ENCODE measurements around the gene MRPL36.

The MRPL36 gene

GRCh38 chr5:1785062-1785461 is 14.6 kb downstream of the MRPL36 start:
- no peak overlapping the region for H3K4me3 Mint-ChIP-seq
- no peaks in the 10 kb centered on the region for H3K9me3 Mint-ChIP-seq
- no peak overlapping the region for H3K27ac Mint-ChIP-seq
- H3K4me1 Mint-ChIP-seq (ENCODE audit: low read depth in 2 of 2) = peaks cover 9 to 16% of the 10 kb centered on the region in 2 donors
- H3K27me3 Mint-ChIP-seq = peaks cover 9 to 12% of the 10 kb centered on the region in 2 donors
- H3K36me3 Mint-ChIP-seq (ENCODE audit: insufficient read depth) = no peaks in the 10 kb centered on the region
- no peak for DNase-seq
- ATAC-seq (replicated peaks) = peak; percentile 44

- Mint-ChIP-seq H3K9me3 (no peaks in the 10 kb centered on the region), H3K36me3 (ENCODE audit: insufficient read depth) (no peaks in the 10 kb centered on the region), H3K4me1 (ENCODE audit: low read depth in 2 of 2) (peaks cover 9 to 12% of the 10 kb centered on the region in 2 donors), H3K27ac (no peak overlapping the region), H3K4me3 (peak overlapping the region in 1 of 2 donors; percentile 12), H3K27me3 (peaks cover 9 to 12% of the 10 kb centered on the region in 2 donors)
- DNase-seq (no peak), ATAC-seq (replicated peaks) (no peak)
These were observed 15.2 kb downstream of the MRPL36 start for GRCh38 chr5:1784197-1785050.

GRCh38 chr5:1783216-1783554 is 16.5 kb downstream of the MRPL36 start:
- Mint-ChIP-seq H3K9me3 (no peaks in the 10 kb centered on the region), H3K4me3 (no peak overlapping the region), H3K27me3 (peaks cover 9 to 18% of the 10 kb centered on the region in 2 donors), H3K4me1 (ENCODE audit: low read depth in 2 of 2) (peaks cover 9 to 12% of the 10 kb centered on the region in 2 donors), H3K36me3 (ENCODE audit: insufficient read depth) (no peaks in the 10 kb centered on the region), H3K27ac (no peak overlapping the region)
- DNase-seq (no peak), ATAC-seq (replicated peaks) (no peak)

GRCh38 chr5:1782385-1783215 is 17.0 kb downstream of the MRPL36 start:
- peaks cover 12 to 22% of the 10 kb centered on the region in 2 donors for H3K27me3 Mint-ChIP-seq
- H3K27ac Mint-ChIP-seq = peak overlapping the region in 1 of 2 donors; percentile 91
- no peaks in the 10 kb centered on the region for H3K36me3 Mint-ChIP-seq (ENCODE audit: insufficient read depth)
- no peak overlapping the region for H3K4me3 Mint-ChIP-seq
- H3K4me1 Mint-ChIP-seq (ENCODE audit: low read depth in 2 of 2) = peaks cover 4 to 12% of the 10 kb centered on the region in 2 donors
- no peak for DNase-seq
- no peaks in the 10 kb centered on the region for H3K9me3 Mint-ChIP-seq
- no peak for ATAC-seq (replicated peaks)

- H3K4me3 Mint-ChIP-seq = no peak overlapping the region
- H3K9me3 Mint-ChIP-seq = no peaks in the 10 kb centered on the region
- H3K27ac Mint-ChIP-seq = peak overlapping the region; percentile 46 to 91
- H3K27me3 Mint-ChIP-seq = peaks cover 17 to 26% of the 10 kb centered on the region in 2 donors
- H3K4me1 Mint-ChIP-seq (ENCODE audit: low read depth in 2 of 2) = peaks cover 4 to 12% of the 10 kb centered on the region in 2 donors
- DNase-seq (no peak), ATAC-seq (replicated peaks) (no peak)
- H3K36me3 Mint-ChIP-seq (ENCODE audit: insufficient read depth) = no peaks in the 10 kb centered on the region
These were observed 17.8 kb downstream of the MRPL36 start for GRCh38 chr5:1781726-1782384.

GRCh38 chr5:1781107-1781506 is 18.5 kb downstream of the MRPL36 start:
- Mint-ChIP-seq H3K4me1 (ENCODE audit: low read depth in 2 of 2) (peaks cover 4 to 12% of the 10 kb centered on the region in 2 donors), H3K9me3 (no peaks in the 10 kb centered on the region), H3K4me3 (no peak overlapping the region), H3K36me3 (ENCODE audit: insufficient read depth) (no peaks in the 10 kb centered on the region), H3K27ac (peak overlapping the region in 1 of 2 donors; percentile 91), H3K27me3 (peaks cover 17 to 26% of the 10 kb centered on the region in 2 donors)
- no peak for ATAC-seq (replicated peaks)
- no peak for DNase-seq

GRCh38 chr5:1780614-1780930 is 19.1 kb downstream of the MRPL36 start:
- DNase-seq = no peak
- Mint-ChIP-seq H3K27ac (peak overlapping the region in 1 of 2 donors; percentile 91), H3K9me3 (no peaks in the 10 kb centered on the region), H3K4me1 (ENCODE audit: low read depth in 2 of 2) (peaks cover 4 to 9% of the 10 kb centered on the region in 2 donors), H3K36me3 (ENCODE audit: insufficient read depth) (no peaks in the 10 kb centered on the region), H3K27me3 (peaks cover 17 to 26% of the 10 kb centered on the region in 2 donors), H3K4me3 (no peak overlapping the region)
- no peak for ATAC-seq (replicated peaks)

GRCh38 chr5:1779782-1780613 is 19.6 kb downstream of the MRPL36 start:
- peaks cover 17 to 26% of the 10 kb centered on the region in 2 donors for H3K27me3 Mint-ChIP-seq
- no peak overlapping the region for H3K4me3 Mint-ChIP-seq
- no peaks in the 10 kb centered on the region for H3K36me3 Mint-ChIP-seq (ENCODE audit: insufficient read depth)
- DNase-seq (no peak), ATAC-seq (replicated peaks) (no peak)
- H3K4me1 Mint-ChIP-seq (ENCODE audit: low read depth in 2 of 2) = peaks cover 4 to 8% of the 10 kb centered on the region in 2 donors
- no peak overlapping the region for H3K27ac Mint-ChIP-seq
- no peaks in the 10 kb centered on the region for H3K9me3 Mint-ChIP-seq

- DNase-seq = no peak
- H3K27me3 Mint-ChIP-seq = peaks cover 9 to 18% of the 10 kb centered on the region in 2 donors
- no peak overlapping the region for H3K4me3 Mint-ChIP-seq
- peaks cover 0 to under 1% of the 10 kb centered on the region in 2 donors for H3K4me1 Mint-ChIP-seq (ENCODE audit: low read depth in 2 of 2)
- H3K27ac Mint-ChIP-seq = no peak overlapping the region
- H3K9me3 Mint-ChIP-seq = no peaks in the 10 kb centered on the region
- no peak for ATAC-seq (replicated peaks)
- H3K36me3 Mint-ChIP-seq (ENCODE audit: insufficient read depth) = no peaks in the 10 kb centered on the region
These were observed 20.5 kb downstream of the MRPL36 start for GRCh38 chr5:1779021-1779680.

- no peak for DNase-seq
- Mint-ChIP-seq H3K27ac (no peak overlapping the region), H3K4me3 (no peak overlapping the region), H3K4me1 (ENCODE audit: low read depth in 2 of 2) (no peaks in the 10 kb centered on the region), H3K27me3 (peaks cover 8 to 14% of the 10 kb centered on the region in 2 donors), H3K36me3 (ENCODE audit: insufficient read depth) (no peaks in the 10 kb centered on the region), H3K9me3 (no peaks in the 10 kb centered on the region)
- ATAC-seq (replicated peaks) = no peak
These were observed 21.3 kb downstream of the MRPL36 start for GRCh38 chr5:1778138-1779020.

- Mint-ChIP-seq H3K4me3 (no peak overlapping the region), H3K36me3 (ENCODE audit: insufficient read depth) (no peaks in the 10 kb centered on the region), H3K4me1 (ENCODE audit: low read depth in 2 of 2) (no peaks in the 10 kb centered on the region), H3K27me3 (peaks cover 8 to 14% of the 10 kb centered on the region in 2 donors), H3K27ac (no peak overlapping the region), H3K9me3 (no peaks in the 10 kb centered on the region)
- DNase-seq (no peak), ATAC-seq (replicated peaks) (no peak)
These were observed 22.1 kb downstream of the MRPL36 start for GRCh38 chr5:1777281-1778137.

Measured in effector memory CD8-positive, alpha-beta T cell (primary cell).